Neural progenitor cell (in vitro differentiated cells): ENCODE data around the gene NLK. TPM values are rescaled to one million over a fixed set of nuclear protein-coding genes. Genes with fewer than 3 reads are reported as not detected.

Source experiments
- DNase-seq: peaks from one replicate; pipeline ENCODE4 v3.0.0-alpha.2; 2016; ENCODE audit warnings: low spot score
- H2AFZ ChIP-seq: fragments of 200-600 bp; sonication (generic); replicated peaks from 2 replicates; pipeline ENCODE4 v1.6.1; 2016; ENCODE audit warnings: antibody characterized with exemption
- H3F3A ChIP-seq: fragments of 200-600 bp; sonication (generic); 2 replicates; pipeline ENCODE4 v1.6.1; 2016; ENCODE audit warnings: antibody characterized with exemption, low read depth
- H3K27ac ChIP-seq: fragments of 200-600 bp; sonication (generic); 2 replicates; pipeline ENCODE4 v1.5.1; 2016; ENCODE audit warnings: mild to moderate bottlenecking
- H3K27me3 ChIP-seq: fragments of 200-600 bp; sonication (generic); 2 replicates; pipeline ENCODE4 v1.6.1; 2016; ENCODE audit warnings: mild to moderate bottlenecking, moderate library complexity
- H3K36me3 ChIP-seq: fragments of 200-600 bp; sonication (generic); 2 replicates; pipeline ENCODE4 v1.5.1; 2016
- H3K4me1 ChIP-seq: fragments of 200-600 bp; sonication (generic); 2 replicates; pipeline ENCODE4 v1.6.1; 2016; ENCODE audit warnings: mixed run types
- H3K4me2 ChIP-seq: fragments of 200-600 bp; sonication (generic); 2 replicates; pipeline ENCODE4 v1.6.1; 2016
- H3K4me3 ChIP-seq: fragments of 200-600 bp; sonication (generic); 2 replicates; pipeline ENCODE4 v1.5.1; 2016
- H3K79me2 ChIP-seq: fragments of 200-600 bp; sonication (generic); 2 replicates; pipeline ENCODE4 v1.6.1; 2016; ENCODE audit warnings: low read depth
- H3K9ac ChIP-seq: fragments of 200-600 bp; sonication (generic); 2 replicates; pipeline ENCODE4 v1.6.1; 2016
- H3K9me3 ChIP-seq: fragments of 200-600 bp; sonication (generic); 2 replicates; pipeline ENCODE4 v1.5.1; 2016; ENCODE audit warnings: low read depth
- H4K20me1 ChIP-seq: fragments of 200-600 bp; sonication (generic); 2 replicates; pipeline ENCODE4 v1.6.1; 2016; ENCODE audit warnings: low read depth
- H3K27ac Mint-ChIP-seq: 3 replicates; pipeline ENCODE4 v1.8.0; 2021; ENCODE audit warnings: mixed read lengths
- H3K27me3 Mint-ChIP-seq: 2 replicates; pipeline ENCODE4 v1.8.0; 2022; ENCODE audit warnings: low read depth, mild to moderate bottlenecking, inconsistent platforms, moderate library complexity, mixed read lengths; ENCODE audit not compliant: insufficient read depth
- H3K36me3 Mint-ChIP-seq: 3 replicates; pipeline ENCODE4 v1.8.0; 2021; ENCODE audit warnings: mixed read lengths
- H3K4me1 Mint-ChIP-seq: 3 replicates; pipeline ENCODE4 v1.8.0; 2021; ENCODE audit warnings: mixed read lengths
- H3K4me3 Mint-ChIP-seq: 3 replicates; pipeline ENCODE4 v1.8.0; 2021; ENCODE audit warnings: mild to moderate bottlenecking, moderate library complexity, mixed read lengths
- H3K9me3 Mint-ChIP-seq: 3 replicates; pipeline ENCODE4 v1.8.0; 2020; ENCODE audit warnings: mixed read lengths
- EZH2 ChIP-seq: fragments of 200-600 bp; sonication (generic); IDR thresholded peaks from 2 replicates; pipeline ENCODE4 v1.6.1; 2017; ENCODE audit warnings: antibody characterized with exemption, mild to moderate bottlenecking, moderate library complexity
- EZH2phosphoT487 ChIP-seq: fragments of 200-600 bp; sonication (generic); IDR thresholded peaks from 2 replicates; pipeline ENCODE4 v1.6.1; 2017; ENCODE audit warnings: antibody characterized with exemption
- total RNA-seq: library from RNA; depleted of rRNA; stranded (reverse); fragments of >200 nt; gene quantifications from 2 replicates; pipeline ENCODE4 v1.2.3, GENCODE V29; 2015; ENCODE audit warnings: low replicate concordance
- TF ChIP-seq, protein P1 (sequence below): fragments of 200-600 bp; sonication (generic); IDR thresholded peaks from 2 replicates; pipeline ENCODE4 v1.5.1; 2017; ENCODE audit warnings: antibody characterized with exemption, mild to moderate bottlenecking

NLK gene
- total RNA-seq, 1 donor from 2014 or later = 61.7 TPM

DNA sequence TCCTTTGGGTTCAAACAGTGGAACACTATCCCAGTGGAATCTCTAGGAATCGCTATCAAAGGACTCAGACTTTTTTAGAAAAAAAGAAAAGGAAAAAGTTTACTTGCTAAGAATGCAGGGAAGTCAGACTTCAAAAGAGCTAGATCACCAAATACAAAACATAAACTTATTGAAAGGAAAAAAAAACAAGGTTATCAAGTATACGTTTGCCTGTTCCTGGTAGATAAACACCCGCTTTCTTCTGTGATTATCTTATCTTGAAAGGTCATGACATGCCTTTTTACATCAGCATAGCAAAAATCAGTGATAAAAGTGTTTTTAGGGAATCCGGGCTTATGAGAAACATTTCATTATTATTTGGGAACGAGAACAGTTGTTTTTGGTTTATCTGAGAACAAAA lies 147.2 kb downstream of the NLK start:
- Histone ChIP-seq H3K27ac (no peak overlapping the region), H3K36me3 (peaks cover 17% of the 10 kb centered on the region), H4K20me1 (no peaks in the 10 kb centered on the region), H3K4me2 (no peak overlapping the region), H3F3A (no peaks in the 10 kb centered on the region), H3K9ac (no peak overlapping the region), H3K79me2 (no peaks in the 10 kb centered on the region), H3K4me1 (no peaks in the 10 kb centered on the region), H3K27me3 (no peaks in the 10 kb centered on the region), H3K9me3 (no peaks in the 10 kb centered on the region), H3K4me3 (no peak overlapping the region), H2AFZ (no peak overlapping the region)
- no peak for TF ChIP-seq EZH2
- peaks cover 19% of the 10 kb centered on the region for H3K36me3 Mint-ChIP-seq
- DNase-seq = no peak
- peaks cover 8% of the 10 kb centered on the region for H3K9me3 Mint-ChIP-seq
- H3K27me3 Mint-ChIP-seq = no peaks in the 10 kb centered on the region
- no peak overlapping the region for H3K27ac Mint-ChIP-seq
- H3K4me1 Mint-ChIP-seq = no peaks in the 10 kb centered on the region
- no peak overlapping the region for H3K4me3 Mint-ChIP-seq

DNA sequence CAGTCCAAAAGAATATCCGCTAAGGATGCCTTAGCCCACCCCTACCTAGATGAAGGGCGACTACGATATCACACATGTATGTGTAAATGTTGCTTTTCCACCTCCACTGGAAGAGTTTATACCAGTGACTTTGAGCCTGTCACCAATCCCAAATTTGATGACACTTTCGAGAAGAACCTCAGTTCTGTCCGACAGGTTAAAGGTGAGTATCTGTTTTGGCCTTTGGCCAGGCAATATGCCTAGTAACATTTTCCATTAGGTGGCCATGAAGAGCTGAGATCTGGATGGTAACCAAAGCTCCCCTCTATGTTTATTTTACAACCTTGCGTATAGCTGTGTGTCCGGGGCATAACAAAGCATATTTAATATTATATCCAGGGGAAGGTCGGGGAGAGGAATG lies 148.5 kb downstream of the NLK start:
- H3K79me2 ChIP-seq = no peaks in the 10 kb centered on the region
- no peak for DNase-seq
- H3K27me3 ChIP-seq = no peaks in the 10 kb centered on the region
- no peaks in the 10 kb centered on the region for H3K9me3 ChIP-seq
- H3K36me3 ChIP-seq = peaks cover 8% of the 10 kb centered on the region
- H2AFZ ChIP-seq = no peak overlapping the region
- Mint-ChIP-seq H3K27me3 (no peaks in the 10 kb centered on the region), H3K27ac (no peak overlapping the region), H3K4me1 (no peaks in the 10 kb centered on the region), H3K36me3 (peaks cover 10% of the 10 kb centered on the region), H3K4me3 (no peak overlapping the region), H3K9me3 (peaks cover 5% of the 10 kb centered on the region)
- H3K4me2 ChIP-seq = no peak overlapping the region
- H3K4me3 ChIP-seq = no peak overlapping the region
- no peaks in the 10 kb centered on the region for H4K20me1 ChIP-seq
- TF ChIP-seq, protein P1, sequence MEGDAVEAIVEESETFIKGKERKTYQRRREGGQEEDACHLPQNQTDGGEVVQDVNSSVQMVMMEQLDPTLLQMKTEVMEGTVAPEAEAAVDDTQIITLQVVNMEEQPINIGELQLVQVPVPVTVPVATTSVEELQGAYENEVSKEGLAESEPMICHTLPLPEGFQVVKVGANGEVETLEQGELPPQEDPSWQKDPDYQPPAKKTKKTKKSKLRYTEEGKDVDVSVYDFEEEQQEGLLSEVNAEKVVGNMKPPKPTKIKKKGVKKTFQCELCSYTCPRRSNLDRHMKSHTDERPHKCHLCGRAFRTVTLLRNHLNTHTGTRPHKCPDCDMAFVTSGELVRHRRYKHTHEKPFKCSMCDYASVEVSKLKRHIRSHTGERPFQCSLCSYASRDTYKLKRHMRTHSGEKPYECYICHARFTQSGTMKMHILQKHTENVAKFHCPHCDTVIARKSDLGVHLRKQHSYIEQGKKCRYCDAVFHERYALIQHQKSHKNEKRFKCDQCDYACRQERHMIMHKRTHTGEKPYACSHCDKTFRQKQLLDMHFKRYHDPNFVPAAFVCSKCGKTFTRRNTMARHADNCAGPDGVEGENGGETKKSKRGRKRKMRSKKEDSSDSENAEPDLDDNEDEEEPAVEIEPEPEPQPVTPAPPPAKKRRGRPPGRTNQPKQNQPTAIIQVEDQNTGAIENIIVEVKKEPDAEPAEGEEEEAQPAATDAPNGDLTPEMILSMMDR = no peak
- TF ChIP-seq EZH2 = no peak
- TF ChIP-seq EZH2phosphoT487 = no peak
- no peak overlapping the region for H3K9ac ChIP-seq
- no peaks in the 10 kb centered on the region for H3F3A ChIP-seq
- H3K27ac ChIP-seq = no peak overlapping the region
- no peaks in the 10 kb centered on the region for H3K4me1 ChIP-seq

DNA sequence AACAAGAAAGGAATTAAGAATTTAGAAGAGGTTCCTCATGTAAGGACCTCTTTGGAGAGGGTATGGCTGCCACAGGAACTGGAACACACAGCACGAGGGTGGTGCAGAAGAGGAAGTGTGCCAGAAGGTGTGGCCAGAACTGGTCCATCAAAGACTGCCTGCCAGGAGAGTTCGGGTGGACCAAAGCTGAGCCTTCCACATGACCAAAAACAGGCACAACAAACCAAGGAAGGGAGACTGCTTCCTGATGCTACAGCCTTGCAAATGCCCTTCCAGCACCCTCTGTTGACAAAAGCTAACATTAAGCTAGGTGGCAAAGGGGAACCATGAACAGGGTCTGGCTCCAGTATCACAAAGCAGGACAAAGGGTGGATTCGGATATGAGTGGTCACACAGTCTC lies 150.8 kb downstream of the NLK start:
- no peak overlapping the region for H3K27ac ChIP-seq
- no peak for DNase-seq
- no peaks in the 10 kb centered on the region for H3K9me3 Mint-ChIP-seq

DNA sequence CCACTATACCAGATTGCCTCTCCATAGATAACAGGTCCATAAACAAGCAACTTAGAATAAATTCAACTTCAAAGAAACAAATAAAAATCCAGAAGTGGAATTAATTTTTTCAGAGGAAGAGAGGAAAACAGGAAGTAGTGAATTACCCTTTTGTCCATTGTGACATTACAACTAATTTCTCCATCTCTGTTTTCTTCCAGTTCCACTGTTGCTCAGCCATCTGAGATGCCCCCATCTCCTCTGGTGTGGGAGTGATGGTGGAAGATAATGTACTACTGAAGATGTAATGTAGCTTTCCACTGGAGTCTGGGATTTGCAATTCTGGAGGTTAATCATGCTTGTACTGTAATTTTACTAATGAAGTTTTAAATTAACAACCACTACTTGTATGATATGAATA lies 151.9 kb downstream of the NLK start:
- H3K9me3 ChIP-seq = no peaks in the 10 kb centered on the region
- no peaks in the 10 kb centered on the region for H3K4me1 ChIP-seq
- no peak overlapping the region for H3K9ac ChIP-seq
- no peak overlapping the region for H2AFZ ChIP-seq
- H3K27ac ChIP-seq = no peak overlapping the region
- no peaks in the 10 kb centered on the region for H3K27me3 ChIP-seq
- Mint-ChIP-seq H3K4me1 (no peaks in the 10 kb centered on the region), H3K36me3 (peaks cover 7% of the 10 kb centered on the region), H3K27ac (no peak overlapping the region), H3K4me3 (no peak overlapping the region), H3K9me3 (no peaks in the 10 kb centered on the region), H3K27me3 (no peaks in the 10 kb centered on the region)
- H3F3A ChIP-seq = no peaks in the 10 kb centered on the region
- no peaks in the 10 kb centered on the region for H3K79me2 ChIP-seq
- H4K20me1 ChIP-seq = no peaks in the 10 kb centered on the region
- H3K36me3 ChIP-seq = peaks cover 6% of the 10 kb centered on the region
- DNase-seq = no peak
- TF ChIP-seq EZH2phosphoT487 (no peak), EZH2 (no peak)
- TF ChIP-seq, protein P1 = no peak
- H3K4me3 ChIP-seq = no peak overlapping the region
- no peak overlapping the region for H3K4me2 ChIP-seq

More for the DNA sequence above, 150.8 kb downstream of the NLK start:
- no peaks in the 10 kb centered on the region for H3K79me2 ChIP-seq
- H3F3A ChIP-seq = no peaks in the 10 kb centered on the region
- H3K9ac ChIP-seq = no peak overlapping the region
- H3K4me2 ChIP-seq = no peak overlapping the region
- Mint-ChIP-seq H3K27ac (no peak overlapping the region), H3K27me3 (no peaks in the 10 kb centered on the region), H3K36me3 (peaks cover 7% of the 10 kb centered on the region), H3K4me3 (no peak overlapping the region), H3K4me1 (no peaks in the 10 kb centered on the region)
- H3K9me3 ChIP-seq = no peaks in the 10 kb centered on the region
- H3K4me3 ChIP-seq = no peak overlapping the region
- no peaks in the 10 kb centered on the region for H4K20me1 ChIP-seq
- H2AFZ ChIP-seq = no peak overlapping the region
- H3K4me1 ChIP-seq = no peaks in the 10 kb centered on the region
- H3K27me3 ChIP-seq = no peaks in the 10 kb centered on the region
- peaks cover 6% of the 10 kb centered on the region for H3K36me3 ChIP-seq
- TF ChIP-seq, protein P1 = no peak
